Naive thymus-derived CD4-positive, alpha-beta T cell (primary cell): ENCODE measurements around the gene LUC7L3. TPM values are rescaled to one million over a fixed set of nuclear protein-coding genes. Genes with fewer than 3 reads are reported as not detected.
A peak's percentile ranks its signal among the peaks of the same experiment; 100 is the strongest.

Experiments
- ATAC-seq: fragments of 150-1000 bp; cut with Tn5 transposase; 2 replicates; pipeline ENCODE4 v1.10.0; 2021; ENCODE audit warnings: mild to moderate bottlenecking, moderate library complexity
- CTCF ChIA-PET: fragments of 350-600 bp; sonication (Branson Sonifier 250); formaldehyde crosslinking; loops from one replicate; lab custom pipeline; 2021; ENCODE audit warnings: antibody characterized with exemption; lab: Charles Lee
- POLR2A ChIA-PET: fragments of 350-600 bp; sonication (Branson Sonifier 250); formaldehyde crosslinking; loops from one replicate; lab custom pipeline; 2021; ENCODE audit warnings: antibody characterized with exemption, inconsistent platforms; lab: Charles Lee
- DNase-seq, 9 donors: peaks; one replicate each; pipeline versions ENCODE4 v3.0.0 to v3.0.0-alpha.2; 2020 to 2022; ENCODE audit warnings: mixed read lengths in 1 of 9
- H3K27ac ChIP-seq: one replicate; pipeline ENCODE4 v1.7.0; 2013; ENCODE audit warnings: mild to moderate bottlenecking, low read depth, low read length, moderate library complexity
- H3K27me3 ChIP-seq, 2 donors: one replicate each; pipeline ENCODE4 v1.7.0; 2013; ENCODE audit warnings: low read length in 2 of 2, mild to moderate bottlenecking in 2 of 2, moderate library complexity in 2 of 2; ENCODE audit not compliant: control insufficient read depth in 2 of 2, insufficient read depth in 2 of 2
- H3K36me3 ChIP-seq, 3 experiments: 1 replicate in 2 of 3; 2 replicates in 1 of 3; pipeline ENCODE4 v1.7.0; 2013; ENCODE audit warnings: low read length in 3 of 3, mild to moderate bottlenecking in 3 of 3, moderate library complexity in 1 of 3; ENCODE audit not compliant: insufficient read depth in 3 of 3, control insufficient read depth in 2 of 3
- H3K4me1 ChIP-seq, 2 donors: one replicate each; pipeline ENCODE4 v1.7.0; 2013; ENCODE audit warnings: low read length in 2 of 2, mild to moderate bottlenecking in 2 of 2, moderate library complexity in 1 of 2; ENCODE audit not compliant: control insufficient read depth in 2 of 2, insufficient read depth in 2 of 2
- H3K4me3 ChIP-seq: 2 replicates; pipeline ENCODE4 v1.7.0; 2013; ENCODE audit warnings: mild to moderate bottlenecking, low read length
- H3K9me3 ChIP-seq, 3 experiments: 1 replicate in 2 of 3; 2 replicates in 1 of 3; pipeline ENCODE4 v1.7.0; 2013; ENCODE audit warnings: low read length in 3 of 3; ENCODE audit not compliant: control insufficient read depth in 2 of 3
- H3K27ac Mint-ChIP-seq, 9 donors: one replicate each; pipeline ENCODE4 v1.8.0; 2020 to 2022; ENCODE audit warnings: mixed read lengths in 9 of 9, mild to moderate bottlenecking in 8 of 9, moderate library complexity in 5 of 9, inconsistent platforms in 2 of 9
- H3K27me3 Mint-ChIP-seq, 5 donors: one replicate each; pipeline ENCODE4 v1.8.0; 2021 to 2022; ENCODE audit warnings: mixed read lengths in 5 of 5, mild to moderate bottlenecking in 1 of 5
- H3K36me3 Mint-ChIP-seq, 5 donors: one replicate each; pipeline ENCODE4 v1.8.0; 2020 to 2022; ENCODE audit warnings: mixed read lengths in 5 of 5, mild to moderate bottlenecking in 3 of 5, inconsistent platforms in 1 of 5
- H3K4me1 Mint-ChIP-seq, 7 donors: one replicate each; pipeline ENCODE4 v1.8.0; 2020 to 2022; ENCODE audit warnings: mixed read lengths in 7 of 7, mild to moderate bottlenecking in 3 of 7, inconsistent platforms in 1 of 7
- H3K4me3 Mint-ChIP-seq, 10 donors: one replicate each; pipeline ENCODE4 v1.8.0; 2020 to 2022; ENCODE audit warnings: mild to moderate bottlenecking in 10 of 10, mixed read lengths in 10 of 10, moderate library complexity in 6 of 10, inconsistent platforms in 2 of 10
- H3K9me3 Mint-ChIP-seq, 11 donors: one replicate each; pipeline ENCODE4 v1.8.0; 2020 to 2022; ENCODE audit warnings: mixed read lengths in 11 of 11, mild to moderate bottlenecking in 4 of 11, inconsistent platforms in 1 of 11, moderate library complexity in 1 of 11
- intact Hi-C, 2 donors: fragments of 100-400 bp; cut with micrococcal nuclease; formaldehyde crosslinking; loops; one replicate each; pipeline ENCODE4 v1.15.1; 2023
- polyA plus RNA-seq, 2 donors: library from polyadenylated mRNA; unstranded; fragments of 300-500 nt; fragmentation: Illumina TruSeq; gene quantifications; one replicate each; pipeline ENCODE4 v1.2.3, GENCODE V29; 2021
- total RNA-seq, 6 experiments: library from RNA in 5 of 6; stranded (reverse) in 5 of 6; gene quantifications; 1 replicate in 5 of 6; 2 replicates in 1 of 6; pipeline ENCODE4 v1.2.3 and lab custom pipeline; 2021 to 2026

LUC7L3 gene, protein sequence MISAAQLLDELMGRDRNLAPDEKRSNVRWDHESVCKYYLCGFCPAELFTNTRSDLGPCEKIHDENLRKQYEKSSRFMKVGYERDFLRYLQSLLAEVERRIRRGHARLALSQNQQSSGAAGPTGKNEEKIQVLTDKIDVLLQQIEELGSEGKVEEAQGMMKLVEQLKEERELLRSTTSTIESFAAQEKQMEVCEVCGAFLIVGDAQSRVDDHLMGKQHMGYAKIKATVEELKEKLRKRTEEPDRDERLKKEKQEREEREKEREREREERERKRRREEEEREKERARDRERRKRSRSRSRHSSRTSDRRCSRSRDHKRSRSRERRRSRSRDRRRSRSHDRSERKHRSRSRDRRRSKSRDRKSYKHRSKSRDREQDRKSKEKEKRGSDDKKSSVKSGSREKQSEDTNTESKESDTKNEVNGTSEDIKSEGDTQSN
- total RNA-seq = 100 to 1,000 TPM; 131 to 331 (median 149) TPM
- 10 to 100 TPM; 41.8 to 65.3 TPM for polyA plus RNA-seq
- 226 reads per million, percentile 94 among the genes with 10 or more reads in this experiment for total RNA-seq (lab: John Stamatoyannopoulos, UW)

DNA sequence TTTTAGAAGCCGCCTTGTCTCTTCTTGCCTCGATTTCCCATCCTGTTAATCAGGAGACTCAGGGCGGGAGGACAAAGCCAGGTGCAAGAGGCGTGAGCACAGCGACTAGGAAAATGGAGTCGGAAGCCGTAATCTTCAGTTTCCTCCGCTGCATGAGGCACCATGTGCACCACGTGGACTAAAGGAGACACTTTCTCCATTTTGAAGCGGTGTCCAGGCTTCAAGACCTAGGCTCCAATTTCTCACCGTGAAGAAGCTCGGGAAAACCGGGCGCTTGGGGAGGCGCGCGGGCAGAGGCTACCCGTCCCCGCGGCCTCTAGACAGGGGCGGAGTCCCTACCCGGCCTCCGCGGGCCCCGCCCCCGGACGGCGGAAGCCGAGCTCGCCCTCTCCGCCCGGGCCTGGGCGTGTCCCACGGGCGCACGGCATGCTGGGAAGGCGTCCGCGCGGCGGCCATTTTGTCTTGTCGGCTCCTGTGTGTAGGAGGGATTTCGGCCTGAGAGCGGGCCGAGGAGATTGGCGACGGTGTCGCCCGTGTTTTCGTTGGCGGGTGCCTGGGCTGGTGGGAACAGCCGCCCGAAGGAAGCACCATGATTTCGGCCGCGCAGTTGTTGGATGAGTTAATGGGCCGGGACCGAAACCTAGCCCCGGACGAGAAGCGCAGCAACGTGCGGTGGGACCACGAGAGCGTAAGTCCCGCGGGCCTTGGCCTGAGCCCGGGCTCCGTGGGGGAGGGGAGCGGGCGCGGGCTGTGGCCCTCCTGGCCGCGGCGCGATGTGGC, at the start of gene LUC7L3:
Gene LUC7L3 (plus strand): TSS at position 460 of the 780 bp plus-strand sequence. CDS start 130 bp downstream, at position 590.
- peaks cover 0 to 9% (median 0%) of the 10 kb centered on the region in 5 donors for H3K36me3 Mint-ChIP-seq
- ChIA-PET POLR2A (interaction anchor here (0.5 to 3.3 kb wide), 9 partner anchors 11 to 542 kb away, joined by 3 to 58 read pairs (median 3); partner anchors contain the start of genes ANKRD40, TOB1 and XYLT2), CTCF (no interaction called here)
- H3K4me1 Mint-ChIP-seq = peaks cover 19 to 37% (median 27%) of the 10 kb centered on the region in 7 donors
- Histone ChIP-seq H3K4me1 (peaks cover 22 to 26% of the 10 kb centered on the region in 2 donors), H3K9me3 (no peaks in the 10 kb centered on the region), H3K36me3 (peaks cover 0 to 10% (median 0%) of the 10 kb centered on the region in 3 experiments), H3K27me3 (no peaks in the 10 kb centered on the region), H3K4me3 (peak within 1 kb of the TSS; percentile 92), H3K27ac (peak within 1 kb of the TSS; percentile 95)
- peak within 1 kb of the TSS; percentile 84 to 99 (median 98) for H3K4me3 Mint-ChIP-seq
- ATAC-seq = peak; percentile 98
- peak within 1 kb of the TSS; percentile 93 to 100 (median 99) for H3K27ac Mint-ChIP-seq
- intact Hi-C loops = loop anchor here (1.0 to 2.0 kb wide), 5 partner anchors 11 to 931 kb away; partner anchors contain the start of genes KAT7 (in 1 of the 2), MBTD1 (in 1 of the 2), NME1 (in 1 of the 2) and TOB1 (in 1 of the 2)
- peak; percentile 88 to 97 (median 95) for DNase-seq
- H3K9me3 Mint-ChIP-seq = no peaks in the 10 kb centered on the region
- no peaks in the 10 kb centered on the region for H3K27me3 Mint-ChIP-seq

DNA sequence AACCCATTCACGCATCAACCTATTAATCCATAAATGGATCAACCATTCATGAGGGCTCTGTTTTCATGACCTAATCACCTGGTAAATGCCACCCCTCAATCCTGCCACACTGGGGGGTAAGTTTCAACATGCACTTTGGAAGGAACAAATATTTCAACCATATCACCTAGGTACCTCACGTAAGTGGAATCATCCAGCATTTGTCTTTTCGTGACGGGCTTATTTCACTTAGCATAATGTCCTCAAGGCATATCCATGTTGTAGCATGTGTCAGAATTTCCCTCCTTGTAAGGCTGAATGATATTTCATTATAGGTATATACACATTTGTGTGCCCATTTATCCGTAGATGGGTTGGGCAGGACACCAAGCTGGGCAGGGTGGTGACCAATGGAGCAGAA, 47.3 kb upstream of the LUC7L3 start:
- Mint-ChIP-seq H3K36me3 (no peaks in the 10 kb centered on the region), H3K4me3 (no peak overlapping the region)
- POLR2A ChIA-PET = interaction anchor here (0.6 kb wide), 1 partner anchor 604 kb away, joined by 5 read pairs; no protein-coding TSS in a partner anchor

DNA sequence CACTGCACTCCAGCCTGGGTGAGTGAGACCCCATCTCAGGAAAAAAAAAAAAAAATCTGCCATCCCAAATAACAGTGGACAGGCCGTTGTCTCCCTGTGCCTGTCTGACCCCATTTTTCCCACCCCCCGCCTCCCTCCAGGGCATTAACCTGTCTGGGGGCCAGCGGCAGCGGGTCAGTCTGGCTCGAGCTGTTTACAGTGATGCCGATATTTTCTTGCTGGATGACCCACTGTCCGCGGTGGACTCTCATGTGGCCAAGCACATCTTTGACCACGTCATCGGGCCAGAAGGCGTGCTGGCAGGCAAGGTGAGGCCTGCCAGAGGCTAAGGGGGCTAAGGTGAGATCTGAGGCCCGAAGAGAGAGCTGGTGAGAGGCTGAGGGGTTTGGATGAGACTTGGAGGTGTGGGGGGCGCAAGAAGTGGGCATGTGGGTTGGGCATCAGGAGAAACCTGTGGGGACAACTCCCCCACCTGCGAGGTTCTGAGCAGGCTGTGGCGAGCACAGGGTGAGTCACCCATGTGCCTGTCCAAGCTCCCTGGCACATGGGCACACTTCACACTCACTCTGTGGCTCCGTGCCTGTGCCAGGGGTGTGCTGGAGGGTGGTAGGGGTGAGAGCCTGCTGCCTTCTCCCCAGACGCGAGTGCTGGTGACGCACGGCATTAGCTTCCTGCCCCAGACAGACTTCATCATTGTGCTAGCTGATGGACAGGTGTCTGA, 46.4 kb upstream of the LUC7L3 start:
- Mint-ChIP-seq H3K27ac (no peak overlapping the region), H3K4me1 (peaks cover 0 to 5% (median 0%) of the 10 kb centered on the region in 7 donors), H3K27me3 (peaks cover 0 to 8% (median 4%) of the 10 kb centered on the region in 5 donors), H3K9me3 (no peaks in the 10 kb centered on the region), H3K4me3 (no peak overlapping the region), H3K36me3 (no peaks in the 10 kb centered on the region)
- ChIA-PET CTCF (no interaction called here), POLR2A (no interaction called here)
- H3K36me3 ChIP-seq = no peaks in the 10 kb centered on the region
- H3K27ac ChIP-seq = no peak overlapping the region
- H3K9me3 ChIP-seq = no peaks in the 10 kb centered on the region
- no peaks in the 10 kb centered on the region for H3K27me3 ChIP-seq
- H3K4me3 ChIP-seq = no peak overlapping the region
- intact Hi-C loops = no loop called here
- no peaks in the 10 kb centered on the region for H3K4me1 ChIP-seq
- ATAC-seq (no peak), DNase-seq (no peak)

More for the DNA sequence above, 47.3 kb upstream of the LUC7L3 start:
- Histone ChIP-seq H3K27ac (no peak overlapping the region), H3K4me3 (no peak overlapping the region), H3K9me3 (no peaks in the 10 kb centered on the region), H3K4me1 (no peaks in the 10 kb centered on the region), H3K27me3 (no peaks in the 10 kb centered on the region), H3K36me3 (no peaks in the 10 kb centered on the region)
- no peak for ATAC-seq
- Mint-ChIP-seq H3K27me3 (peaks cover 0 to 4% (median under 1%) of the 10 kb centered on the region in 5 donors), H3K4me1 (peaks cover 0 to 7% (median 0%) of the 10 kb centered on the region in 7 donors), H3K27ac (no peak overlapping the region), H3K9me3 (no peaks in the 10 kb centered on the region)
- no peak for DNase-seq
- CTCF ChIA-PET = interaction anchor here (0.6 kb wide), 1 partner anchor 24 kb away, joined by 4 read pairs; no protein-coding TSS in a partner anchor
- intact Hi-C loops = no loop called here

GRCh38 chr17:50675190-50675589, 44.2 kb upstream of the LUC7L3 start:
- H3K4me1 Mint-ChIP-seq = no peaks in the 10 kb centered on the region
- DNase-seq = no peak
- no peaks in the 10 kb centered on the region for H3K9me3 Mint-ChIP-seq
- no peaks in the 10 kb centered on the region for H3K36me3 Mint-ChIP-seq
- no peak overlapping the region for H3K27ac Mint-ChIP-seq
- ChIA-PET POLR2A (no interaction called here), CTCF (no interaction called here)
- Histone ChIP-seq H3K4me1 (no peaks in the 10 kb centered on the region), H3K27ac (no peak overlapping the region), H3K9me3 (no peaks in the 10 kb centered on the region), H3K36me3 (no peaks in the 10 kb centered on the region), H3K4me3 (no peak overlapping the region), H3K27me3 (no peaks in the 10 kb centered on the region)
- no peak for ATAC-seq
- intact Hi-C loops = no loop called here
- H3K4me3 Mint-ChIP-seq = no peak overlapping the region
- peaks cover 4 to 19% (median 13%) of the 10 kb centered on the region in 5 donors for H3K27me3 Mint-ChIP-seq

- CTCF ChIA-PET = no interaction called here
- no peaks in the 10 kb centered on the region for H3K9me3 ChIP-seq
- no peak overlapping the region for H3K27ac Mint-ChIP-seq
- peaks cover 0 to 3% (median 0%) of the 10 kb centered on the region in 7 donors for H3K4me1 Mint-ChIP-seq
- H3K36me3 Mint-ChIP-seq = no peaks in the 10 kb centered on the region
- H3K36me3 ChIP-seq = no peaks in the 10 kb centered on the region
- no peak overlapping the region for H3K27ac ChIP-seq
- H3K9me3 Mint-ChIP-seq = no peaks in the 10 kb centered on the region
- DNase-seq (no peak), ATAC-seq (no peak)
- POLR2A ChIA-PET = no interaction called here
- H3K4me3 ChIP-seq = no peak overlapping the region
- H3K4me3 Mint-ChIP-seq = no peak overlapping the region
- H3K4me1 ChIP-seq = no peaks in the 10 kb centered on the region
- intact Hi-C loops = no loop called here
- H3K27me3 ChIP-seq = no peaks in the 10 kb centered on the region
- peaks cover 7 to 19% (median 17%) of the 10 kb centered on the region in 5 donors for H3K27me3 Mint-ChIP-seq
These were observed 43.8 kb upstream of the LUC7L3 start for GRCh38 chr17:50675627-50676026.
